Activated B cell treated with CpG ODN at 0.5 μM for 24 hours (primary cell): Measurements from ENCODE around the gene ABCA1. TPM values are rescaled to one million over a fixed set of nuclear protein-coding genes. Genes with fewer than 3 reads are reported as not detected.
A peak's percentile ranks its signal among the peaks of the same experiment; 100 is the strongest.
"Not testable (repeated sequence)": the region's sequence is repeated elsewhere in the genome, so short reads cannot be mapped to it uniquely, and the experiment has no call there.

Experiments
- ATAC-seq: fragments of 200-7000 bp; cut with Tn5 transposase; one replicate; pipeline ENCODE4 v1.10.0; 2021; ENCODE audit warnings: low read depth, mild to moderate bottlenecking, moderate library complexity
- CTCF ChIA-PET: fragments of 350-600 bp; sonication (Branson Sonifier 250); formaldehyde crosslinking; loops from one replicate; lab custom pipeline; 2021; ENCODE audit warnings: antibody characterized with exemption; lab: Charles Lee
- POLR2A ChIA-PET: fragments of 350-600 bp; sonication (Branson Sonifier 250); formaldehyde crosslinking; loops from one replicate; lab custom pipeline; 2021; ENCODE audit warnings: antibody characterized with exemption; lab: Charles Lee
- DNase-seq: peaks from one replicate; pipeline ENCODE4 v3.0.0; 2022
- H3K27ac Mint-ChIP-seq: one replicate; pipeline ENCODE4 v1.8.0; 2020; ENCODE audit warnings: mixed read lengths
- H3K27me3 Mint-ChIP-seq: one replicate; pipeline ENCODE4 v1.8.0; 2021; ENCODE audit warnings: mixed read lengths
- H3K36me3 Mint-ChIP-seq: one replicate; pipeline ENCODE4 v1.8.0; 2021; ENCODE audit warnings: low read depth, mixed read lengths
- H3K4me1 Mint-ChIP-seq: one replicate; pipeline ENCODE4 v1.8.0; 2021; ENCODE audit warnings: mixed read lengths
- H3K4me3 Mint-ChIP-seq: one replicate; pipeline ENCODE4 v1.8.0; 2020; ENCODE audit warnings: mild to moderate bottlenecking, mixed read lengths
- H3K9me3 Mint-ChIP-seq: one replicate; pipeline ENCODE4 v1.8.0; 2020; ENCODE audit warnings: mixed read lengths
- CTCF ChIP-seq: fragments of 200-600 bp; IDR thresholded peaks from one replicate; pipeline ENCODE4 v1.8.0; 2022; ENCODE audit warnings: antibody characterized with exemption, mild to moderate bottlenecking
- intact Hi-C: fragments of 100-400 bp; cut with micrococcal nuclease; formaldehyde crosslinking; loops from one replicate; pipeline ENCODE4 v1.15.1; 2024
- total RNA-seq: library from RNA; stranded (reverse); gene quantifications from 2 replicates; pipeline ENCODE4 v1.2.3, GENCODE V29; 2022

Gene ABCA1
- total RNA-seq, 1 donor from 2014 or later: 2.3 TPM

GRCh38 chr9:104772714-104773510 is 155.0 kb downstream of the ABCA1 start:
- peak overlapping the region; percentile 86 for H3K27ac Mint-ChIP-seq

GRCh38 chr9:104769655-104770054 is 158.3 kb downstream of the ABCA1 start:
- Mint-ChIP-seq H3K36me3 (peaks cover 26% of the 10 kb centered on the region), H3K4me1 (peaks cover 64% of the 10 kb centered on the region), H3K27me3 (no peaks in the 10 kb centered on the region), H3K9me3 (no peaks in the 10 kb centered on the region), H3K27ac (peak overlapping the region; percentile 94), H3K4me3 (peak overlapping the region; percentile 57)
- intact Hi-C loops: loop anchor here (5.0 kb wide), 1 partner anchor 473 kb away; the partner anchor contains the start of gene SLC44A1
- POLR2A ChIA-PET: interaction anchor here (0.8 to 3.6 kb wide), 5 partner anchors 8 to 549 kb away, joined by 3 to 43 read pairs (median 4); partner anchors contain the start of gene NIPSNAP3A
- TF ChIP-seq CTCF: no peak
- ATAC-seq: peak; percentile 46
- DNase-seq: no peak
- CTCF ChIA-PET: interaction anchor here (1.7 kb wide), 1 partner anchor 11 kb away, joined by 6 read pairs; no protein-coding TSS in a partner anchor

More at GRCh38 chr9:104772714-104773510, 155.0 kb downstream of the ABCA1 start:
- DNase-seq: no peak
- H3K27me3 Mint-ChIP-seq: no peaks in the 10 kb centered on the region
- intact Hi-C loops: loop anchor here (1.0 kb wide), 1 partner anchor 8 kb away; no protein-coding TSS in a partner anchor
- no peak for TF ChIP-seq CTCF
- CTCF ChIA-PET: no interaction called here
- H3K4me3 Mint-ChIP-seq: peak overlapping the region; percentile 78
- H3K4me1 Mint-ChIP-seq: peaks cover 47% of the 10 kb centered on the region
- peaks cover 30% of the 10 kb centered on the region for H3K36me3 Mint-ChIP-seq
- no peaks in the 10 kb centered on the region for H3K9me3 Mint-ChIP-seq
- POLR2A ChIA-PET: interaction anchor here (1.8 to 2.8 kb wide), 2 partner anchors 25 kb away, joined by 12 to 36 read pairs; partner anchors contain the start of gene NIPSNAP3A
- peak; percentile 42 for ATAC-seq

GRCh38 chr9:104769029-104769428 is 158.9 kb downstream of the ABCA1 start:
- DNase-seq, H3K27me3 Mint-ChIP-seq, ATAC-seq, H3K9me3 Mint-ChIP-seq, H3K4me3 Mint-ChIP-seq: not testable (repeated sequence)
- intact Hi-C loops: loop anchor here (5.0 kb wide), 1 partner anchor 473 kb away; the partner anchor contains the start of gene SLC44A1
- POLR2A ChIA-PET: interaction anchor here (0.8 to 3.6 kb wide), 5 partner anchors 8 to 550 kb away, joined by 3 to 43 read pairs (median 4); partner anchors contain the start of gene NIPSNAP3A
- CTCF ChIA-PET: interaction anchor here (1.7 kb wide), 1 partner anchor 12 kb away, joined by 6 read pairs; no protein-coding TSS in a partner anchor
- Mint-ChIP-seq H3K4me1 (peaks cover 66% of the 10 kb centered on the region), H3K27ac (peak overlapping the region; percentile 94), H3K36me3 (peaks cover 28% of the 10 kb centered on the region)

- H3K4me3 Mint-ChIP-seq: no peak overlapping the region
- no peak overlapping the region for H3K27ac Mint-ChIP-seq
- intact Hi-C loops: loop anchor here (5.0 kb wide), 1 partner anchor 475 kb away; the partner anchor contains the start of gene SLC44A1
- no peak for TF ChIP-seq CTCF
- H3K27me3 Mint-ChIP-seq: no peaks in the 10 kb centered on the region
- POLR2A ChIA-PET: interaction anchor here (3.6 kb wide), 1 partner anchor 20 kb away, joined by 43 read pairs; the partner anchor contains the start of gene NIPSNAP3A
- no peak for ATAC-seq
- H3K9me3 Mint-ChIP-seq: no peaks in the 10 kb centered on the region
- no peak for DNase-seq
- CTCF ChIA-PET: no interaction called here
- H3K4me1 Mint-ChIP-seq: peaks cover 65% of the 10 kb centered on the region
- peaks cover 26% of the 10 kb centered on the region for H3K36me3 Mint-ChIP-seq
These were observed 160.4 kb downstream of the ABCA1 start for GRCh38 chr9:104767507-104767906.

GRCh38 chr9:104766025-104766424 is 161.9 kb downstream of the ABCA1 start:
- Mint-ChIP-seq H3K27me3 (no peaks in the 10 kb centered on the region), H3K27ac (peak overlapping the region; percentile 90), H3K4me1 (peaks cover 53% of the 10 kb centered on the region), H3K36me3 (peaks cover 15% of the 10 kb centered on the region), H3K4me3 (no peak overlapping the region), H3K9me3 (no peaks in the 10 kb centered on the region)
- ChIA-PET CTCF (no interaction called here), POLR2A (interaction anchor here (1.5 to 4.9 kb wide), 2 partner anchors 9 to 18 kb away, joined by 6 to 83 read pairs; partner anchors contain the start of gene NIPSNAP3A)
- ATAC-seq (no peak), DNase-seq (no peak)
- TF ChIP-seq CTCF: no peak
- intact Hi-C loops: loop anchor here (5.0 kb wide), 1 partner anchor 476 kb away; the partner anchor contains the start of gene SLC44A1
